Thyroid gland (tissue), 4 donors: ENCODE data around the gene CDC14A.

ENCODE experiments used
- POLR2A ChIP-seq, 2 donors: fragments of 450-650 bp; IDR thresholded peaks; one replicate each; pipeline ENCODE4 v1.6.1; 2017; ENCODE audit warnings: antibody characterized with exemption in 2 of 2, mild to moderate bottlenecking in 2 of 2, moderate library complexity in 1 of 2
- TF ChIP-seq, protein P1 (sequence below), 6 experiments: fragments of 200-600 bp in 3 of 6; fragments of 450-650 bp in 3 of 6; sonication (generic) in 3 of 6; IDR thresholded peaks; one replicate each; pipeline ENCODE4 v1.5.1; 2016 to 2019; ENCODE audit warnings: antibody characterized with exemption in 6 of 6, mild to moderate bottlenecking in 2 of 6, inconsistent platforms in 1 of 6, moderate library complexity in 1 of 6

DNA sequence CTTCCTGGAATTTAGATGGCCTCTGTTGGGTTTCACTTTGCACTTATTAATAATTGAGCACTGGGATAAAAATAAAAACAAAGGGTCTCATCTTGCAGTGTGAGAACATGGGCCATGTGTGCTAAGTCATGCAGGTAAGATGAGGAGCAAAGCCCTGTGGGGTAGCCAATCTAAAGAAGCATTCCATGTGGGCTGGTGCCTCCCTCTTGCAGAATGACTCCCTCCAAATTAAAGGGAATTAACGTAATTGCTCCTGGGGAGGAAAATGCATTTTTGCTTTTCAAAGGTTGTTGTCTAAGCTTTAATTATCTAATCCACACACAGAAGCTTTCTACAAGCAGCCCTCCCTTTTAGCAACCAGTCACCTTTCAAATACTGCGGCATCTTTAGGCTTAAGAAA is 69.8 kb downstream of the CDC14A start:
- TF ChIP-seq, protein P1, sequence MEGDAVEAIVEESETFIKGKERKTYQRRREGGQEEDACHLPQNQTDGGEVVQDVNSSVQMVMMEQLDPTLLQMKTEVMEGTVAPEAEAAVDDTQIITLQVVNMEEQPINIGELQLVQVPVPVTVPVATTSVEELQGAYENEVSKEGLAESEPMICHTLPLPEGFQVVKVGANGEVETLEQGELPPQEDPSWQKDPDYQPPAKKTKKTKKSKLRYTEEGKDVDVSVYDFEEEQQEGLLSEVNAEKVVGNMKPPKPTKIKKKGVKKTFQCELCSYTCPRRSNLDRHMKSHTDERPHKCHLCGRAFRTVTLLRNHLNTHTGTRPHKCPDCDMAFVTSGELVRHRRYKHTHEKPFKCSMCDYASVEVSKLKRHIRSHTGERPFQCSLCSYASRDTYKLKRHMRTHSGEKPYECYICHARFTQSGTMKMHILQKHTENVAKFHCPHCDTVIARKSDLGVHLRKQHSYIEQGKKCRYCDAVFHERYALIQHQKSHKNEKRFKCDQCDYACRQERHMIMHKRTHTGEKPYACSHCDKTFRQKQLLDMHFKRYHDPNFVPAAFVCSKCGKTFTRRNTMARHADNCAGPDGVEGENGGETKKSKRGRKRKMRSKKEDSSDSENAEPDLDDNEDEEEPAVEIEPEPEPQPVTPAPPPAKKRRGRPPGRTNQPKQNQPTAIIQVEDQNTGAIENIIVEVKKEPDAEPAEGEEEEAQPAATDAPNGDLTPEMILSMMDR (IDR thresholded peaks at IDR 0.05), result no peak
- TF ChIP-seq POLR2A (IDR thresholded peaks at IDR 0.05), result no peak
